Measurements from ENCODE around the gene IGFL1.

DNA sequence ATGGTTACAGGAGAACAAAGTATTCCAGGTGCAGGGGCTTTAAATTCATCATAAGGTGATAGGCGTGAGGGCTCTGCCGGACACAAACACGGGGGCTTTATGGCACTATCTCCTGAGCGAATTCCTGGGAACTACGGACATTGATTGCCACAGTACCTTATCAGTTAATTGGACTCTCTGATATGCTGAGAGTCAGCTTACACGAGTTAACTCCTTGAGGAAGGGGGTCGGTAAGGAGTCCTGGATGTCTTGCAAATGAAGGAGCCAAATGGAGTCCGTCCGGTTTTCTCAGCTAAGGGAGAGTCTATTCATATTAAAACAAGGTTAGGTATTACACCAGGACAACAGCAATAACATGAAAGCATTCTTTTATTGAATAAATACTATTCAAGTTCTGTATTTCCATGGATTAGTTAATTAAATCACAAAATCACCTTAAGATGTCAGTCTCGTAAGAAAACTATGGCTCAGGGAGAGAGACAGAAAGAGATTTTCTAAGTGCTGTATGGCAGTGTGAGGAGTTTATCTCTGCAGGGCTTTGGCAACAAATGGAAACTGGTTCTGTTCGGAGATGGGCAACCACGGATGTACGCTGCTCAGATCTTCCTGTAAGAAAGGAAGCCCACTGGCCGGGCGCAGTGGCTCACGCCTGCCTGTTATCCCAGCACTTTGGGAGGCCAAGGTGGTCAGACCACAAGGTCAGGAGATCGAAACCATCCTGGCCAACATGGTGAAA, 41.1 kb downstream of the IGFL1 start:
- TF ChIP-seq EZH2 (IDR thresholded peaks at IDR 0.05; ENCODE audit: borderline replicate concordance, insufficient read depth, low read depth, low read length, poor library complexity, severe bottlenecking), result no peak
- TF ChIP-seq, protein P1, sequence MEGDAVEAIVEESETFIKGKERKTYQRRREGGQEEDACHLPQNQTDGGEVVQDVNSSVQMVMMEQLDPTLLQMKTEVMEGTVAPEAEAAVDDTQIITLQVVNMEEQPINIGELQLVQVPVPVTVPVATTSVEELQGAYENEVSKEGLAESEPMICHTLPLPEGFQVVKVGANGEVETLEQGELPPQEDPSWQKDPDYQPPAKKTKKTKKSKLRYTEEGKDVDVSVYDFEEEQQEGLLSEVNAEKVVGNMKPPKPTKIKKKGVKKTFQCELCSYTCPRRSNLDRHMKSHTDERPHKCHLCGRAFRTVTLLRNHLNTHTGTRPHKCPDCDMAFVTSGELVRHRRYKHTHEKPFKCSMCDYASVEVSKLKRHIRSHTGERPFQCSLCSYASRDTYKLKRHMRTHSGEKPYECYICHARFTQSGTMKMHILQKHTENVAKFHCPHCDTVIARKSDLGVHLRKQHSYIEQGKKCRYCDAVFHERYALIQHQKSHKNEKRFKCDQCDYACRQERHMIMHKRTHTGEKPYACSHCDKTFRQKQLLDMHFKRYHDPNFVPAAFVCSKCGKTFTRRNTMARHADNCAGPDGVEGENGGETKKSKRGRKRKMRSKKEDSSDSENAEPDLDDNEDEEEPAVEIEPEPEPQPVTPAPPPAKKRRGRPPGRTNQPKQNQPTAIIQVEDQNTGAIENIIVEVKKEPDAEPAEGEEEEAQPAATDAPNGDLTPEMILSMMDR (IDR thresholded peaks at IDR 0.05), result no peak

Measured in B cell (primary cell).